H1 (cell line): Measurements from ENCODE around the gene DGKD. TPM values are rescaled to one million over a fixed set of nuclear protein-coding genes. Genes with fewer than 3 reads are reported as not detected.

ENCODE experiments used
- CTCF ChIP-seq, 3 experiments: IDR thresholded peaks; 1 replicate in 2 of 3; 2 replicates in 1 of 3; pipeline versions ENCODE4 v1.5.1 to v1.6.1; 2011; ENCODE audit warnings: low read length in 3 of 3, mild to moderate bottlenecking in 3 of 3, inconsistent platforms in 2 of 3, low read depth in 1 of 3, moderate library complexity in 1 of 3; ENCODE audit not compliant: insufficient read depth in 1 of 3; ENCODE audit errors: control extremely low read depth in 1 of 3
- SAP30 ChIP-seq: fragments of 300-600 bp; sonication (generic); IDR thresholded peaks from 2 replicates; pipeline ENCODE4 v1.7.1; 2012; ENCODE audit warnings: low read length, moderate library complexity, mild to moderate bottlenecking, inconsistent platforms; ENCODE audit not compliant: insufficient read depth, insufficient replicate concordance
- polyA plus RNA-seq, 7 experiments: library from polyadenylated mRNA; depleted of rRNA in 3 of 7; stranded (reverse) in 5 of 7; unstranded in 2 of 7; fragments of >200 nt in 5 of 7; fragments of 200-250 nt in 2 of 7; gene quantifications; 1 replicate in 5 of 7; 2 replicates in 1 of 7; 4 replicates in 1 of 7; pipeline versions ENCODE4 v1.2.1 to v1.2.3, GENCODE V29; 2011 to 2013; ENCODE audit warnings: missing spikeins in 2 of 7, mixed read lengths in 2 of 7
- total RNA-seq: library from RNA; stranded (reverse); fragmentation: NEBNext Ultra II Directional; extraction: Animal tissue kit (Norgen Biotek cat#: 25700); gene quantifications from 2 replicates; pipeline ENCODE4 v1.2.1, GENCODE V29; 2021

The DGKD gene
- total and polyA plus RNA-seq, 2 of the 8 experiments (the other 6 are each of a cell fraction or from before 2014, with no cell fraction given) = 7.7 to 30.9 TPM

GRCh38 chr2:233421091-233421816 lies 67.0 kb downstream of the DGKD start (continued):
- no peak for TF ChIP-seq CTCF (IDR thresholded peaks at IDR 0.05; ENCODE audit: control extremely low read depth in 1 of 3, insufficient read depth in 1 of 3, low read depth in 1 of 3, low read length in 3 of 3)
- no peak for TF ChIP-seq SAP30
